Activated CD4-positive, alpha-beta memory T cell treated with anti-CD3 and anti-CD28 coated beads, Interleukin-2, amount 10 ng/mL, durations not matched to agents 7 days and 5 days (primary cell): ENCODE results near the gene TMC4. TPM values are rescaled to one million over a fixed set of nuclear protein-coding genes. Genes with fewer than 3 reads are reported as not detected.
A peak's percentile ranks its signal among the peaks of the same experiment; 100 is the strongest.

Source experiments
- CTCF ChIA-PET: fragments of 350-600 bp; sonication (Branson Sonifier 250); formaldehyde crosslinking; loops from one replicate; lab custom pipeline; 2021; ENCODE audit warnings: antibody characterized with exemption, inconsistent platforms; lab: Charles Lee
- POLR2A ChIA-PET: fragments of 350-600 bp; sonication (Branson Sonifier 250); formaldehyde crosslinking; loops from one replicate; lab custom pipeline; 2021; ENCODE audit warnings: antibody characterized with exemption; lab: Charles Lee
- DNase-seq: peaks from one replicate; pipeline ENCODE4 v3.0.0-alpha.2; 2020
- H3K27ac Mint-ChIP-seq: one replicate; pipeline ENCODE4 v1.8.0; 2021; ENCODE audit warnings: mild to moderate bottlenecking, mixed read lengths
- H3K27me3 Mint-ChIP-seq: one replicate; pipeline ENCODE4 v1.8.0; 2021; ENCODE audit warnings: mixed read lengths
- H3K36me3 Mint-ChIP-seq: one replicate; pipeline ENCODE4 v1.8.0; 2021; ENCODE audit warnings: low read depth, mixed read lengths
- H3K4me1 Mint-ChIP-seq: one replicate; pipeline ENCODE4 v1.8.0; 2021; ENCODE audit warnings: mixed read lengths
- H3K4me3 Mint-ChIP-seq: one replicate; pipeline ENCODE4 v1.8.0; 2021; ENCODE audit warnings: mild to moderate bottlenecking, mixed read lengths
- H3K9me3 Mint-ChIP-seq: one replicate; pipeline ENCODE4 v1.8.0; 2021; ENCODE audit warnings: mixed read lengths
- total RNA-seq, 2 experiments: library from RNA; stranded (reverse); gene quantifications; one replicate each; pipeline ENCODE4 v1.2.3, GENCODE V29; 2021

The TMC4 gene
- total RNA-seq, 2 experiments from 2014 or later: 2.8 to 3.2 TPM

DNA sequence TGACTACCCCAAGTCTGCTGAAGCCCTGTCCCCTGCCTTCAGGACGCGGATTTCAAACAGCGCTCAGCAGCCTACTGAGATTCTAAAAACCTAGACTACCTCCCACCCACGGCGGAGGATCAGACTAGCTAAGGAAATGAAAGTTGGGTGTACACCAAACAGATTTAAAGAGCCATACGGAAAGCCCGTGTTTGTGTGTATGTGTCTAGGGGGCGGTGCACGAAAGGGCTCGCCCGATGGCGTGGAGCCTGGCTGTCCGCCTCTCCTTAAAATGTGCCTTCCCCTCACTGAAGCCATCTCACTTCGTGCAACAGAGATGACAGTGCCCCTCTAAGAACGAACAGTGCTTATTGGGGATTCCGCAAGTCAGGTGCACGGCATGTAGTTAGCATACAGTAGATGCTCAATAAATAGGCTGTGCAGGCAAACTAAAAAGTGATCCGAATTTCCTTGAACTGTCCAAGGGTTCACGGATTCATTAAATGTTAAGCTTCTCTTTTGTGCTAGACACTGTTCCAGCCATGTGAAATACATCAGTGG lies 14.1 kb downstream of the TMC4 start:
- peak overlapping the region; percentile 94 for H3K4me3 Mint-ChIP-seq
- peaks cover 38% of the 10 kb centered on the region for H3K36me3 Mint-ChIP-seq
- POLR2A ChIA-PET: interaction anchor here (0.9 to 7.6 kb wide), 17 partner anchors 9 to 289 kb away, joined by 3 to 66 read pairs (median 5); partner anchors contain the start of genes CNOT3, MBOAT7, RPS9 and TMC4
- H3K9me3 Mint-ChIP-seq: no peaks in the 10 kb centered on the region
- peak; percentile 34 for DNase-seq
- H3K4me1 Mint-ChIP-seq: peaks cover 69% of the 10 kb centered on the region
- peak overlapping the region; percentile 98 for H3K27ac Mint-ChIP-seq
- peaks cover 1% of the 10 kb centered on the region for H3K27me3 Mint-ChIP-seq
- CTCF ChIA-PET: interaction anchor here (0.7 to 3.2 kb wide), 4 partner anchors 22 to 107 kb away, joined by 3 to 24 read pairs (median 16); partner anchors contain the start of genes CNOT3 and MBOAT7

DNA sequence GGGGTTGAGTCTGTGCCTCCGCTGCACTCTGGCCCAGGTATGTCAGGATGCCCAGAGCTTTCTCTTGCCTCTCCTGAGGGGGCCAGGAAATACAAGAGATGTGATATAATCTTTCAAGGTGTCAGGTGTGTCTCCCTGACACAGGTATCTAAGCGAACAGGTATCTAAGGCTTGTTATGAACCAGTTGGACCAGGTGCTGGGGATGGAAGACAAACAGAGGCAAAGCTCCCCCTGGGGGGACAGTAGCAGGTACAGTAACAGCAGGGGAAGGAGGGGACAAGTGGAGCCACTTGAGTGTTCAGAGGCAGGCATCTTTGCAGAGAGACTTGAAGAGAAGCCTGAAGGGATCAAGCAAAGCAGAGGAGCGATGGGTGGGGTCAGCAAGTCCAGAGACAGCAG lies 16.0 kb downstream of the TMC4 start:
- ChIA-PET CTCF (no interaction called here), POLR2A (interaction anchor here (1.6 to 7.6 kb wide), 2 partner anchors 19 to 42 kb away, joined by 5 to 66 read pairs; partner anchors contain the start of genes CNOT3, PRPF31 and TFPT)
- H3K27me3 Mint-ChIP-seq: no peaks in the 10 kb centered on the region
- H3K27ac Mint-ChIP-seq: peak overlapping the region; percentile 19
- DNase-seq: no peak
- peak overlapping the region; percentile 10 for H3K4me3 Mint-ChIP-seq
- H3K9me3 Mint-ChIP-seq: no peaks in the 10 kb centered on the region
- peaks cover 58% of the 10 kb centered on the region for H3K4me1 Mint-ChIP-seq
- H3K36me3 Mint-ChIP-seq: peaks cover 48% of the 10 kb centered on the region

DNA sequence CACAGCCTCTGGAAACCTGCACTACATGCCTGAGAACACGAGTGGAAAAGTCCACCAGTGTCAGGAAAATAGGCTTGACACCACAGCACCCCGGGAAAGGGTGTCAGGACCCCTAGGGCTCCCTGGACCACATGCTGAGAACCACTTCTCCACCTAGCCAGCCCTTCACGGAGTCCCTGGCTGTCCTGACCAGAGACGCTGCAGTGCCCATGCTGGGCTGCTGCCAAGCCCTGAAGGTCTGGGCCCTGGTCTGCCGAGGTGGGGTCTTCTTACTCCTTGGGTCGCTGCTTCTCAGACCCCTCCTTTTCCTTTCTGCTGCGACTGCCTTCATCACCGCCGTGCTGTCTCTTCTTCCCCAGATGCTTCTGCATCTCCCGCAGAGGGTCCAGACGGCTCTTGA lies 16.5 kb downstream of the TMC4 start:
- Mint-ChIP-seq H3K4me3 (no peak overlapping the region), H3K4me1 (peaks cover 55% of the 10 kb centered on the region), H3K9me3 (no peaks in the 10 kb centered on the region), H3K36me3 (peaks cover 52% of the 10 kb centered on the region), H3K27ac (no peak overlapping the region), H3K27me3 (no peaks in the 10 kb centered on the region)
- POLR2A ChIA-PET: interaction anchor here (1.1 to 7.6 kb wide), 3 partner anchors 19 to 41 kb away, joined by 3 to 66 read pairs (median 5); partner anchors contain the start of genes CNOT3, PRPF31, TFPT and TSEN34
- no peak for DNase-seq
- CTCF ChIA-PET: interaction anchor here (0.7 kb wide), 1 partner anchor 31 kb away, joined by 3 read pairs; no protein-coding TSS in a partner anchor

GRCh38 chr19:54155694-54156093 lies 17.3 kb downstream of the TMC4 start:
- Mint-ChIP-seq H3K9me3 (no peaks in the 10 kb centered on the region), H3K4me3 (no peak overlapping the region), H3K4me1 (peaks cover 49% of the 10 kb centered on the region), H3K36me3 (peaks cover 58% of the 10 kb centered on the region), H3K27ac (peak overlapping the region; percentile 56), H3K27me3 (no peaks in the 10 kb centered on the region)
- ChIA-PET POLR2A (interaction anchor here (1.1 to 7.6 kb wide), 2 partner anchors 18 to 35 kb away, joined by 3 to 66 read pairs; partner anchors contain the start of genes CNOT3 and TSEN34), CTCF (interaction anchor here (0.7 kb wide), 1 partner anchor 32 kb away, joined by 3 read pairs; no protein-coding TSS in a partner anchor)
- no peak for DNase-seq

DNA sequence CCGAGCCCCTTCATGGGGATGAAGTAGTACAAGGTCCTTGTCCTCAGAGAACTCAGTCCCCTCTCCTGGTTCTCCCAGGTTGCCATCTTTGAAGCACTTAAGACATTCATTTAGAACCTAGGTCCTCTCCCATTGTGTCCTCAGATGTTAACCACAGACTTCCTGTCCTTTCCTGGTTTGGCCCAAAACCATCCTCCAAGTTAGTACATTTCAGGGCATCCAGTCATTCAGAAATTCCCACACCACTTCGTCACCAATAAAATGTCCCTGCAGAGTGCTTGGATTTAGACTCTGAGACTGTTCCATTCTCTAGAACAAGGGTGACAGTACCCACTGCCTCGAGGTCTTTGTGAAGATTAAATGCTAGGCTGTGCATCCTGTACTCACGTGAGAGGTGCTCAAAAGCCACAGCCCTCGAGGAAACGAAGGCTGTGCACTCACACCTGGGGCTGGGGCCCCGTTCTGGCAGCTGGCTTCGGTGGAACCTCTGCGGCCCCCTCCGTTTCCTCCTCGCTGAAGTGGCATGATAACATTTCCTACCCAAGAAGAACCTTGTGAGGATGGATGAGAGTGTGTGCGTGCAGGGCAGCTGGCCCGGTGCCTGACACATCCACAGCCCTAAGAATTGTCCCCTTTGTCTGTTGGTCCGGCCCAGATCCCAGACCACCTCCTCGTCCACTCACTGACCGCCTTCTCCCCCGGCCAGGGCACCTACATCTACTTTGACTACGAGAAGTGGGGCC lies 18.2 kb downstream of the TMC4 start:
- CTCF ChIA-PET: no interaction called here
- H3K27ac Mint-ChIP-seq: peak overlapping the region; percentile 87
- DNase-seq: peak; percentile 61
- no peaks in the 10 kb centered on the region for H3K27me3 Mint-ChIP-seq
- peaks cover 63% of the 10 kb centered on the region for H3K36me3 Mint-ChIP-seq
- POLR2A ChIA-PET: interaction anchor here (7.6 kb wide), 1 partner anchor 17 kb away, joined by 66 read pairs; the partner anchor contains the start of gene CNOT3
- peaks cover 41% of the 10 kb centered on the region for H3K4me1 Mint-ChIP-seq
- no peaks in the 10 kb centered on the region for H3K9me3 Mint-ChIP-seq
- no peak overlapping the region for H3K4me3 Mint-ChIP-seq

GRCh38 chr19:54153731-54154326 lies 19.1 kb downstream of the TMC4 start:
- ChIA-PET CTCF (no interaction called here), POLR2A (interaction anchor here (1.3 kb wide), 1 partner anchor 15 kb away, joined by 4 read pairs; no protein-coding TSS in a partner anchor)
- Mint-ChIP-seq H3K27ac (peak overlapping the region; percentile 87), H3K27me3 (no peaks in the 10 kb centered on the region), H3K9me3 (no peaks in the 10 kb centered on the region), H3K4me1 (peaks cover 36% of the 10 kb centered on the region), H3K4me3 (no peak overlapping the region), H3K36me3 (peaks cover 71% of the 10 kb centered on the region)
- DNase-seq: no peak

- Mint-ChIP-seq H3K27ac (no peak overlapping the region), H3K36me3 (peaks cover 72% of the 10 kb centered on the region), H3K4me1 (peaks cover 28% of the 10 kb centered on the region), H3K9me3 (no peaks in the 10 kb centered on the region), H3K27me3 (no peaks in the 10 kb centered on the region), H3K4me3 (no peak overlapping the region)
- POLR2A ChIA-PET: interaction anchor here (1.3 to 1.6 kb wide), 2 partner anchors 14 to 16 kb away, joined by 4 to 8 read pairs; partner anchors contain the start of gene CNOT3
- no peak for DNase-seq
- CTCF ChIA-PET: no interaction called here
These were observed 20.0 kb downstream of the TMC4 start for GRCh38 chr19:54152878-54153524.

DNA sequence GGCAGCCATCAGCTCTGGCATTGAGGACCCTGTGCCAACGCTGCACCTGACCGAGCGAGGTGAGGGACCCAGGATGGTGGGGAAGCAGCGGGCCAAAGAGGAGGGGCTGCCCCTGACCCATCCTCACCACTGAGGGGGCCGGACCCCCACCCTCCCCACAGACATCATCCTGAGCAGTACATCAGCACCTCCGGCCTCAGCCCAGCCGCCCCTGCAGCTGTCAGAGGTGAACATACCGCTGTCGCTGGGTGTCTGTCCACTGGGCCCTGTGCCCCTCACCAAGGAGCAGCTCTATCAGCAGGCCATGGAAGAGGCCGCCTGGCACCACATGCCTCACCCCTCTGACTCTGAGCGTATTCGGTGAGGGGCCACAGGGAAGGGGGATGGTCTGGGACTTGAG lies 20.7 kb downstream of the TMC4 start:
- no peak overlapping the region for H3K27ac Mint-ChIP-seq
- DNase-seq: no peak
- ChIA-PET POLR2A (interaction anchor here (1.6 kb wide), 1 partner anchor 16 kb away, joined by 8 read pairs; the partner anchor contains the start of gene CNOT3), CTCF (no interaction called here)
- peaks cover 75% of the 10 kb centered on the region for H3K36me3 Mint-ChIP-seq
- H3K9me3 Mint-ChIP-seq: no peaks in the 10 kb centered on the region
- H3K27me3 Mint-ChIP-seq: no peaks in the 10 kb centered on the region
- no peak overlapping the region for H3K4me3 Mint-ChIP-seq
- peaks cover 27% of the 10 kb centered on the region for H3K4me1 Mint-ChIP-seq

- POLR2A ChIA-PET: interaction anchor here (1.2 to 1.6 kb wide), 2 partner anchors 15 to 37 kb away, joined by 4 to 8 read pairs; partner anchors contain the start of gene CNOT3
- Mint-ChIP-seq H3K9me3 (no peaks in the 10 kb centered on the region), H3K36me3 (peaks cover 75% of the 10 kb centered on the region), H3K27me3 (no peaks in the 10 kb centered on the region), H3K4me1 (peaks cover 21% of the 10 kb centered on the region), H3K27ac (no peak overlapping the region), H3K4me3 (no peak overlapping the region)
- DNase-seq: no peak
- CTCF ChIA-PET: no interaction called here
These were observed 21.5 kb downstream of the TMC4 start for GRCh38 chr19:54151362-54152035.

DNA sequence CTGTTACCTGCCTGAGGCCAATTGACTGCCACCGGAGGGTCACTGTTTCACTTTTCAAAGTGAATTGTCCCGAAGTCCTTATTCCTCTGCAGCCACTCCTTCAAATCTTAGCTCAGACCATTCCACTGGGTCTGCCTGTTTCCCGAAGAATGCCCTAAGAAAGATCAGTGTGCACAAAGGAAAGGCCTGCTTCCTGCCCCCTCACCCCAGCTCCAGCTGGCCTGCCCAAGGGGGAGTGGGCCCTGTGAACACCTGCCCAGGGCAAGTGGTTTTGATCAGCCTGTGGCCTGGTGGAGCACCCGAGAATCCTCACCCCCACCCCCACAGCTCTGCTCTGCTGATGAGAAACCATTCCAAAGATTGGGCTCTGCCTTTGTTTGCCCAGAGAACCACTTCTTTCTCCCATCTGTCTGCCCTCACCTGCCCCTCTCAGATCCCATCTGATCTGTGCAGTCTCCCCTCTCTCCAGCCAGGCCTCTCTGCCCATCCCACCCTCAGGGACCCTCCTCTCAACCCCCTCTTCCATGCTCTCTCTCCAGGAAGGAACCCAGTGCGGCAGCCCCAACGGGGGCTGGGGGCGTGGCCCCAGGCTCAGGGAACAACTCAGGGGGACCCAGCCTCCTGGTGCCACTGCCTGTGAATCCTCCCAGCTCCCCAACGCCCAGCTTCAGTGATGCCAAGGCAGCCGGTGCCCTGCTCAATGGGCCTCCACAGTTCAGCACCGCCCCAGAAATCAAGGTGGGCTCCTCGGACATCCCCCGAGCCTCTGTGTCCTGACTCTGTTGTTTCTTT lies 23.7 kb downstream of the TMC4 start:
- DNase-seq: no peak
- Mint-ChIP-seq H3K27me3 (no peaks in the 10 kb centered on the region), H3K9me3 (no peaks in the 10 kb centered on the region), H3K4me1 (peaks cover 8% of the 10 kb centered on the region), H3K4me3 (no peak overlapping the region), H3K36me3 (peaks cover 75% of the 10 kb centered on the region), H3K27ac (no peak overlapping the region)
- POLR2A ChIA-PET: interaction anchor here (0.7 to 2.6 kb wide), 4 partner anchors 10 to 52 kb away, joined by 3 to 12 read pairs (median 9); partner anchors contain the start of genes CNOT3 and LENG1
- CTCF ChIA-PET: interaction anchor here (0.6 to 0.8 kb wide), 2 partner anchors 10 to 246 kb away, joined by 3 read pairs; partner anchors contain the start of gene LENG1

DNA sequence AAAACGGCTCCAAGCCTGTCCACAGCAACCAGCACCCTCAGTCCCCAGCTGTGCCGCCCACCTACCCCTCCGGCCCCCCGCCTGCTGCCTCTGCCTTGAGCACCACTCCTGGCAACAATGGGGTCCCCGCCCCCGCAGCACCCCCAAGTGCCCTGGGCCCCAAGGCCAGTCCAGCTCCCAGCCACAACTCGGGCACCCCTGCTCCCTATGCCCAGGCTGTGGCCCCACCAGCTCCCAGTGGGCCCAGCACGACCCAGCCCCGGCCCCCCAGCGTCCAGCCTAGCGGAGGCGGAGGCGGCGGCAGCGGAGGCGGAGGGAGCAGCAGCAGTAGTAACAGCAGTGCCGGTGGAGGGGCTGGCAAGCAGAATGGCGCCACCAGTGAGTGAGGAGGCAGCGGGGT lies 24.8 kb downstream of the TMC4 start:
- Mint-ChIP-seq H3K27me3 (no peaks in the 10 kb centered on the region), H3K9me3 (no peaks in the 10 kb centered on the region), H3K4me1 (peaks cover under 1% of the 10 kb centered on the region), H3K27ac (no peak overlapping the region), H3K36me3 (peaks cover 75% of the 10 kb centered on the region), H3K4me3 (no peak overlapping the region)
- ChIA-PET POLR2A (interaction anchor here (0.7 to 2.2 kb wide), 2 partner anchors 10 to 53 kb away, joined by 3 to 9 read pairs; partner anchors contain the start of gene CNOT3), CTCF (no interaction called here)
- DNase-seq: no peak
